ENCODE results near the gene UTP11. TPM values are rescaled to one million over a fixed set of nuclear protein-coding genes. Genes with fewer than 3 reads are reported as not detected.

The UTP11 gene
- total and polyA plus RNA-seq, 7 experiments from 2014 or later, result 8.2 to 42.8 (median 16.8) TPM

DNA sequence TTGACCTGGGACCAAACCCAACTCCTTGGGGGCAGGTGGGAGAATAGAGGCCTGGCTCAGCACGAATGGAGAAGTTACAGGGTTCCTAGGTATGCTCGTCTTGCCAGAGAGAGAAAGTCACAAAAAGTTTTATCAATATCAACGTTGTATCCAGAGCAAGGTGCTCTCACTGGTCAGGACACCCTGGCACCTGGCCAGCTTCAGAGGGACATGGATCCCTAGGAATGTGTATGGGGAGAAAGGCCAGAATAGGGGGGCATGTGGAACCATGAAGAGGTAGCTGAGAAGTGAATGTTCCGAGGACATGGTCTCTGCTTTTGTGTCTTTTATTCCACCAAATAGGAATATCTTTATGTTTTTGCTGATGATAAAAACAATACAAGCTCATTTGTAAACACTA is 43.4 kb downstream of the UTP11 start:
- Histone ChIP-seq H3K27me3 (ENCODE audit: control insufficient read depth in 2 of 2, insufficient read depth in 2 of 2, low read length in 2 of 2) (no peaks in the 10 kb centered on the region), H3K9me3 (ENCODE audit: control insufficient read depth in 2 of 3, low read length in 3 of 3) (no peaks in the 10 kb centered on the region), H3K27ac (ENCODE audit: low read depth, low read length) (no peak overlapping the region), H3K4me3 (ENCODE audit: low read length) (no peak overlapping the region), H3K36me3 (ENCODE audit: control insufficient read depth in 2 of 3, insufficient read depth in 3 of 3, low read length in 3 of 3) (no peaks in the 10 kb centered on the region), H3K4me1 (ENCODE audit: control insufficient read depth in 2 of 2, insufficient read depth in 2 of 2, low read length in 2 of 2) (peaks cover 0 to 9% of the 10 kb centered on the region in 2 donors)
- H3K27ac Mint-ChIP-seq, result no peak overlapping the region
- ATAC-seq, result no peak
- no peak for DNase-seq
- intact Hi-C loops (cut with micrococcal nuclease), result no loop called here
- H3K9me3 Mint-ChIP-seq, result no peaks in the 10 kb centered on the region
- peaks cover 0 to 8% (median 0%) of the 10 kb centered on the region in 7 donors for H3K4me1 Mint-ChIP-seq
- peaks cover 9 to 29% (median 12%) of the 10 kb centered on the region in 5 donors for H3K27me3 Mint-ChIP-seq
- ChIA-PET CTCF (no interaction called here), POLR2A (no interaction called here)
- no peak overlapping the region for H3K4me3 Mint-ChIP-seq
- H3K36me3 Mint-ChIP-seq, result no peaks in the 10 kb centered on the region

DNA sequence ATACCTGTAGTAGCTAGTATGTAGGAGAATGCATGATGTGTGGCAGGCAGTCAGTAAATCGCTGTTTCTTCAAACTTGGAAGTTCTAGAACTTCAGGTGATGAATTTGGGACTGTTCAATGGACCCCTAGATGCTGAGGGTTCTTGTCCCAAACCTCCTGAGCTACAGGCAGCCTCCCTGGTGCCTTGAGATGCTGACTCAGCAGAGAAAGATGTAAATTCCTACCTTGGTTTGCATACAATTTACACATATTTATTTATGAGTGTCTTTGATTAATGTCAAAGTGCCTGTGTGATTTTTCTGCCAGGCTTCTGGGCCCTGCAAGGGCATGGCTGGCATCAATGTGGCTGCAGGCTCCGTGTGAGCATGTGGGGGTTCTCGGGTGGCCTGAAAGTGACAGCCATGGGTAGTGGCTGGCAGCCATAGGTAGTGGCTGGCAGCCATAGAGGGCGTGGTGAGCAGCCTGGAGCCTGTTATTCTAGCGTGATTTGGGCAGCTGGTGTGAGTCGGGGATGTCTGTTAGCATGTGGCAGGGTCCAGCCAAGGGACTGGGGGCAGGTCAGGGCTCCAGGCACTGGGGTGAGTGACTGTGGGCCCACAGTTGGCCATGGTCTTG is 47.2 kb downstream of the UTP11 start:
- Histone ChIP-seq H3K9me3 (ENCODE audit: control insufficient read depth in 2 of 3, low read length in 3 of 3) (no peaks in the 10 kb centered on the region), H3K4me1 (ENCODE audit: control insufficient read depth in 2 of 2, insufficient read depth in 2 of 2, low read length in 2 of 2) (no peaks in the 10 kb centered on the region), H3K36me3 (ENCODE audit: control insufficient read depth in 2 of 3, insufficient read depth in 3 of 3, low read length in 3 of 3) (no peaks in the 10 kb centered on the region), H3K27me3 (ENCODE audit: control insufficient read depth in 2 of 2, insufficient read depth in 2 of 2, low read length in 2 of 2) (no peaks in the 10 kb centered on the region), H3K27ac (ENCODE audit: low read depth, low read length) (no peak overlapping the region), H3K4me3 (ENCODE audit: low read length) (no peak overlapping the region)
- Mint-ChIP-seq H3K27me3 (peaks cover 6 to 14% (median 12%) of the 10 kb centered on the region in 5 donors), H3K4me3 (no peak overlapping the region), H3K27ac (no peak overlapping the region), H3K9me3 (no peaks in the 10 kb centered on the region), H3K4me1 (peaks cover 0 to 1% (median 0%) of the 10 kb centered on the region in 7 donors), H3K36me3 (no peaks in the 10 kb centered on the region)
- CTCF ChIA-PET, result no interaction called here
- ATAC-seq, result no peak
- intact Hi-C loops (cut with micrococcal nuclease), result no loop called here
- POLR2A ChIA-PET, result no interaction called here
- DNase-seq, result no peak

- Histone ChIP-seq H3K9me3 (ENCODE audit: control insufficient read depth in 2 of 3, low read length in 3 of 3) (no peaks in the 10 kb centered on the region), H3K36me3 (ENCODE audit: control insufficient read depth in 2 of 3, insufficient read depth in 3 of 3, low read length in 3 of 3) (no peaks in the 10 kb centered on the region), H3K4me1 (ENCODE audit: control insufficient read depth in 2 of 2, insufficient read depth in 2 of 2, low read length in 2 of 2) (no peaks in the 10 kb centered on the region), H3K4me3 (ENCODE audit: low read length) (no peak overlapping the region), H3K27me3 (ENCODE audit: control insufficient read depth in 2 of 2, insufficient read depth in 2 of 2, low read length in 2 of 2) (no peaks in the 10 kb centered on the region), H3K27ac (ENCODE audit: low read depth, low read length) (no peak overlapping the region)
- H3K4me1 Mint-ChIP-seq, result peaks cover 0 to 1% (median 0%) of the 10 kb centered on the region in 7 donors
- ATAC-seq (no peak), DNase-seq (no peak)
- no peaks in the 10 kb centered on the region for H3K9me3 Mint-ChIP-seq
- peaks cover under 1 to 11% (median 6%) of the 10 kb centered on the region in 5 donors for H3K27me3 Mint-ChIP-seq
- CTCF ChIA-PET, result interaction anchor here (0.6 kb wide), 1 partner anchor 921 kb away, joined by 3 read pairs; no protein-coding TSS in a partner anchor
- intact Hi-C loops (cut with micrococcal nuclease), result no loop called here
- H3K4me3 Mint-ChIP-seq, result no peak overlapping the region
- no peak overlapping the region for H3K27ac Mint-ChIP-seq
- POLR2A ChIA-PET, result no interaction called here
- no peaks in the 10 kb centered on the region for H3K36me3 Mint-ChIP-seq
Observed at GRCh38 chr1:38060498-38060897, 48.0 kb downstream of the UTP11 start.

DNA sequence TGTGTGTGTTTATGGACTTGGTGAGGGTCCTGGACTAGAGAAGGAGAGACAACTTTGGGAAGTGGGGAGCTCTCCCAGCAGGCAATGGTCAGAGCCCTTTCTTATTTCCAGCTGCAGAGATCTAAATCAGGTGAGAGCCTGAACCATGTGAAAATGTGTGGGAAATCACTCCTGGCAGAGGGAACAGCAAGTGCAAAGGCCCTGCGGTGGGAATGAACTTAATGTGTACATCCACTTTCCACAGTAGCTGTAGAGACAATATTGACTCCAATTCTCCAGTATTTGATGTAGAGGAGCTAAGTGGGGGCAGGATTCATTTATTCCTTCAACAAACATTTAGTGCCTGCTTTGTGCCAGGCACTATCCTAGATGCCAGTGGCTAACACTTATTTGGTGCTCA is 48.8 kb downstream of the UTP11 start:
- Mint-ChIP-seq H3K27ac (no peak overlapping the region), H3K36me3 (no peaks in the 10 kb centered on the region), H3K4me3 (no peak overlapping the region), H3K9me3 (no peaks in the 10 kb centered on the region), H3K27me3 (peaks cover 0 to 8% (median 4%) of the 10 kb centered on the region in 5 donors), H3K4me1 (peaks cover 0 to 1% (median 0%) of the 10 kb centered on the region in 7 donors)
- no peak for ATAC-seq
- no peaks in the 10 kb centered on the region for H3K9me3 ChIP-seq (ENCODE audit: control insufficient read depth in 2 of 3, low read length in 3 of 3)
- H3K4me1 ChIP-seq (ENCODE audit: control insufficient read depth in 2 of 2, insufficient read depth in 2 of 2, low read length in 2 of 2), result no peaks in the 10 kb centered on the region
- ChIA-PET POLR2A (interaction anchor here (0.5 kb wide), 1 partner anchor 211 kb away, joined by 3 read pairs; no protein-coding TSS in a partner anchor), CTCF (interaction anchor here (0.6 kb wide), 1 partner anchor 922 kb away, joined by 3 read pairs; no protein-coding TSS in a partner anchor)
- no peaks in the 10 kb centered on the region for H3K36me3 ChIP-seq (ENCODE audit: control insufficient read depth in 2 of 3, insufficient read depth in 3 of 3, low read length in 3 of 3)
- H3K27me3 ChIP-seq (ENCODE audit: control insufficient read depth in 2 of 2, insufficient read depth in 2 of 2, low read length in 2 of 2), result no peaks in the 10 kb centered on the region
- DNase-seq, result no peak
- no peak overlapping the region for H3K4me3 ChIP-seq (ENCODE audit: low read length)
- H3K27ac ChIP-seq (ENCODE audit: low read depth, low read length), result no peak overlapping the region
- intact Hi-C loops (cut with micrococcal nuclease), result no loop called here

- POLR2A ChIA-PET, result no interaction called here
- no peaks in the 10 kb centered on the region for H3K4me1 ChIP-seq (ENCODE audit: control insufficient read depth in 2 of 2, insufficient read depth in 2 of 2, low read length in 2 of 2)
- DNase-seq, result no peak
- intact Hi-C loops (cut with micrococcal nuclease), result no loop called here
- CTCF ChIA-PET, result no interaction called here
- no peak overlapping the region for H3K4me3 ChIP-seq (ENCODE audit: low read length)
- ATAC-seq, result no peak
- no peak overlapping the region for H3K27ac ChIP-seq (ENCODE audit: low read depth, low read length)
- Mint-ChIP-seq H3K36me3 (no peaks in the 10 kb centered on the region), H3K4me1 (peaks cover 0 to 1% (median 0%) of the 10 kb centered on the region in 7 donors), H3K27ac (no peak overlapping the region), H3K4me3 (no peak overlapping the region), H3K9me3 (no peaks in the 10 kb centered on the region), H3K27me3 (peaks cover 0 to 8% (median 4%) of the 10 kb centered on the region in 5 donors)
- no peaks in the 10 kb centered on the region for H3K36me3 ChIP-seq (ENCODE audit: control insufficient read depth in 2 of 3, insufficient read depth in 3 of 3, low read length in 3 of 3)
- H3K9me3 ChIP-seq (ENCODE audit: control insufficient read depth in 2 of 3, low read length in 3 of 3), result no peaks in the 10 kb centered on the region
- no peaks in the 10 kb centered on the region for H3K27me3 ChIP-seq (ENCODE audit: control insufficient read depth in 2 of 2, insufficient read depth in 2 of 2, low read length in 2 of 2)
Observed at GRCh38 chr1:38061883-38062328, 49.4 kb downstream of the UTP11 start.

GRCh38 chr1:38062361-38063288 is 50.1 kb downstream of the UTP11 start:
- H3K4me3 Mint-ChIP-seq, result no peak overlapping the region
- Histone ChIP-seq H3K27ac (ENCODE audit: low read depth, low read length) (no peak overlapping the region), H3K9me3 (ENCODE audit: control insufficient read depth in 2 of 3, low read length in 3 of 3) (no peaks in the 10 kb centered on the region), H3K4me1 (ENCODE audit: control insufficient read depth in 2 of 2, insufficient read depth in 2 of 2, low read length in 2 of 2) (no peaks in the 10 kb centered on the region), H3K27me3 (ENCODE audit: control insufficient read depth in 2 of 2, insufficient read depth in 2 of 2, low read length in 2 of 2) (no peaks in the 10 kb centered on the region), H3K4me3 (ENCODE audit: low read length) (no peak overlapping the region), H3K36me3 (ENCODE audit: control insufficient read depth in 2 of 3, insufficient read depth in 3 of 3, low read length in 3 of 3) (no peaks in the 10 kb centered on the region)
- ATAC-seq, result no peak
- DNase-seq, result no peak
- no peak overlapping the region for H3K27ac Mint-ChIP-seq
- peaks cover 4 to 9% (median 6%) of the 10 kb centered on the region in 5 donors for H3K27me3 Mint-ChIP-seq
- intact Hi-C loops (cut with micrococcal nuclease), result no loop called here
- ChIA-PET CTCF (no interaction called here), POLR2A (no interaction called here)
- no peaks in the 10 kb centered on the region for H3K9me3 Mint-ChIP-seq
- H3K36me3 Mint-ChIP-seq, result no peaks in the 10 kb centered on the region
- peaks cover 0 to 1% (median 0%) of the 10 kb centered on the region in 7 donors for H3K4me1 Mint-ChIP-seq
